Smooth muscle cell of the brain vasculature (primary cell): ENCODE measurements around the gene PKNOX2.

Experiments
- DNase-seq: peaks from one replicate; pipeline ENCODE4 v3.0.0-alpha.2; 2012; ENCODE audit warnings: low read depth, low spot score

Gene PKNOX2

GRCh38 chr11:125282596-125282914 lies 118.0 kb downstream of the PKNOX2 start:
- no peak for DNase-seq

DNA sequence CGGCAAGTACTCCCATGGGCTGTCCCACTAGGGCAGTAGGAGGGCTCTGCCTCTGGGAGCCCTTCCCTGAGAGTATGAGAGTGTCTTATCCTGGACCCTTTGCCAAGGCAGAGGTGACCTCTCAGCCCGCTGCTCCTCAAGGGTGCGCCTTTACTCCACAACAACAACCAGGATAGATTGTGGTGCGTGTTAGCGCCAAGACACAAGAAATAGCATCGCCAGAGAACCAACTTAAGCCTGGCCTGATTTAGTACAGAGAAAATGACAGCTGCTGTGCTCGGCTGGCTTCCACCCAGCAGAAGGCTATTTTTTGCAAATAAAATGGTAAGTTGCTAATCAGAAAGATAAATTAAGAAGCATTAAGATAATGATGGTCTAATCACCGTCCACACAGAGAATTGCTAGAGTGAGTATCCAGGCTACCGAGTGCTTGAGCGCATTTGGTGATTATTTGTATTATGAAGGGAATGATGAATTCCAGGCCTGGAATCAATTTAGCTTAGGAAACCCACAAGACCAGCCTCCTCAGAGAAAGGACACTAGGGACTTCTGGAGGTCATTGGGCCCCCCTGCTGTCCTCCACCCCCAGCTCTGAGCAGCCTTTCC lies 119.8 kb downstream of the PKNOX2 start:
- DNase-seq: no peak

DNA sequence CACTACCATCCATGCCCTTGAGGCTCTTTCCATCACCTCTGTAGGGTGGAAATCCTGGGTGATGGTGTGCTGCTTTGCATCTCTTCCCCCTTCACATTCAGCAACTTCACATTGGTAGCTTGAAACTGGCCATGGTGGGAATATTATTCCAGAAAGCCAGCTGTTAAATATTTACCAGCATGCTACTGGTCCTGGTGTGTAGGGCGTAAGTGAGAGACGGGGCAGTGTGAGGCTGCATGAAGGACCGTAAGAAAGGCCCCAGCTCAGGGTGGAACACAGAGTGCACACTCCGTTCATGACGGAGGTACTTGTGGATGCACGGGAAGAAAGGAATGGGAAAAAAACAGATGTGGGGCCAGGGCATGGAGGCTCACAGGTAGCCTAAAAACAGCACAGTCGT lies 121.3 kb downstream of the PKNOX2 start:
- DNase-seq: no peak

GRCh38 chr11:125286486-125286885 lies 121.9 kb downstream of the PKNOX2 start:
- no peak for DNase-seq

DNA sequence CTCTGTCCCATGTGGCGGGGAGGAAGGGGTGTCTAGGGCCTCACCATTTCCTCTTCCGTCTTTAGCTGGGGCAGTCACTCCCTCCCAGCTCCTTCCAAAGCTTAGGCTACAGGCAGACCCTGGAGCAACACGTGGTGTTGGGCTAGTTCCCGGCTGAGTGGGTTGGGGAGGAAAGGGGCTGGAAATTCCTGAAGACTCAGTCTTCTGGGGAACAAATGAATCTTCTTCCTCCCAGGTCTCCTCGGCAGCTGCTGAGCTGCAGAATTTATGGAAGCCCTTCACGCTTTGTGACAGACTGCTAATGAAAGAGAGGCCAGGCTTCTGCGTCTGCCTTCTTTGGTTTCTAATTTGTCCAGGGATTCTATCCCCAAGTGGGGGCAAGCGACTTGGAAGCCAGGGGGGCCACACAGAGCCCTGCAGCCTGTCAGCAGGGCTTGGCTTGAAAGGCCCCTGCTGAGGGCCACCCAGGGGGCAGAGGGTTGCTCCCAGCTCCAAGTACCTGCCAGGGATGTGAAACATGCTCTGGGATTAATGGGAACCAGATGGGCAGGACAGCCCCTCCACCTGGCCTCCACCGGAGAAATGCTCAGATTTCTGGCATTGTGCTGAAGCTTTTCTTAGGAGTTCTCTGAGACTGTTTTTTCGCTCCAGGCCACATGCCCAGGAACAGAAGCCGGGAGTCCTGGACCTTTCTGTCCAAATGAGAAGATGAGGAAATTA lies 123.1 kb downstream of the PKNOX2 start:
- no peak for DNase-seq

DNA sequence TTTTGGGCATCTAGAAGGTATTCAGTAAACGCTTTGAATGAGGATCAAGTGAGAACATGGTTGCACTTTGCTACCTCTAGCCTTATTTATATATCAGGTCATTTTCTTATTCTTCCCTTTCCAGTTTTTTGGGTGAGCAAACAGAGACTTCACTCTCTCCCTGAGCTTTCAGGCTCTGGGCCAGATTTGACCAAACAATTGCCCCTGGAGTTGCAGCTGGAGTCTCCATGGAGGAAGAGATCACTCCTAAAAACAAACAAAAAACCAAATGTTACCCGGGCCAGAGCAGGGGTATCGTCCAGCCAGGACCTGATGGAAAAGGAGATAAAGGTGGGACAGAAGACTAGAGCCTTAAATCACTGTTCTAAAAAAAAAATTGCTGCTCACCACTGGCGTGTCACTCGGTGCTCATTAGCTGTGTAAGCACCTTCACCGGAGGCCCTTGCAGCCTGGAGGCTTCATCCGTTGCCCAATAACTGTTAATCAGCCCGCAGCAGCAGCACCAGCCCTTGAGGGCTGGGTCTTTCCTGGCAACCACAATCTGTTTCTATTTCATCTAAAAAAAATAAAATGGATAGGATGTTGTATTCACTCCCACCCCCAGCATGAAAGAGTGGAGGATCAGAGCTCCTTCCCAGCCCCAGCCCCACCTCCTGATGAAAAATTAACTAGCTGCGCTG lies 125.0 kb downstream of the PKNOX2 start:
- no peak for DNase-seq

- DNase-seq: no peak
These were observed 125.7 kb downstream of the PKNOX2 start for GRCh38 chr11:125290263-125290662.

DNA sequence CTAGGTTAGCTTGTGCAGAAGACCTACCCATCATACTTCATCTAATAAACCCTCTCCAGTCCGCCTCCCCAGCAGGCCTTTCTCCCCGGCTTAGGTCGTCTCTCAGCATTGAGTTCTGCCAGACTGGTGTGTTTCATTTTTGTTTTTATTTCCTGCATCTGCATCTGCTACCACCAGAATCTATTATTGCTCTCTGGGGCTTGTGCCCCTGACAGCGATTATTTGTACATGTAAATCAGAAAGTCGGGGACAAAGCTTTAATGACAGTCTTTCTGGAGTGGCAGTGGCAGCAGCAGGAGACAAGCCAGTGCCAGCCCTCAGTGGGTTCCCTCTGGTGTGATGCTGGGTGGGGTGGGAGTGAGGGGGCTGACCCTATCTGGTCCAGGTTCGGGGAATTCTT lies 127.5 kb downstream of the PKNOX2 start:
- no peak for DNase-seq

- DNase-seq: no peak
These were observed 129.0 kb downstream of the PKNOX2 start for GRCh38 chr11:125293596-125293995.

DNA sequence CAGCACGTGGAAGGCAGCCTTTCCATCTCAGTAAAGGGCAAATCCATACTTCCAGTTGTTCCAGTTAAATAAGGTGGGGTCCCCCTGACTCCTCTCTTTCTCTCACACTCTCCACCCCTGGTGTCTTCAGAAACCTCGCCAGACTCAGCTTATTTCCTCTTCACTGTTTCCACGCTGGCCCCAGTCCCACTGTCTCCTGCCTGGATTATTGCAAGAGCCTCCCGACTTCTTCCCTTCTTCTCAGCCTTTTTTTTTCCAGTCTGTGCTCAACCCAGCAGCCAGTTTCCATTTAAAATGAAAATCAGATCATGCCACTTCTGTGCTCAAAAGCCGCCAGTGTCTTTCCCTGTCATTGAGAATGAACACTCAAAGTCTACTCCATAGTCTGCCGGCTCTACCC lies 131.4 kb downstream of the PKNOX2 start:
- no peak for DNase-seq

- DNase-seq: no peak
These were observed 132.9 kb downstream of the PKNOX2 start for GRCh38 chr11:125297346-125297915.

DNA sequence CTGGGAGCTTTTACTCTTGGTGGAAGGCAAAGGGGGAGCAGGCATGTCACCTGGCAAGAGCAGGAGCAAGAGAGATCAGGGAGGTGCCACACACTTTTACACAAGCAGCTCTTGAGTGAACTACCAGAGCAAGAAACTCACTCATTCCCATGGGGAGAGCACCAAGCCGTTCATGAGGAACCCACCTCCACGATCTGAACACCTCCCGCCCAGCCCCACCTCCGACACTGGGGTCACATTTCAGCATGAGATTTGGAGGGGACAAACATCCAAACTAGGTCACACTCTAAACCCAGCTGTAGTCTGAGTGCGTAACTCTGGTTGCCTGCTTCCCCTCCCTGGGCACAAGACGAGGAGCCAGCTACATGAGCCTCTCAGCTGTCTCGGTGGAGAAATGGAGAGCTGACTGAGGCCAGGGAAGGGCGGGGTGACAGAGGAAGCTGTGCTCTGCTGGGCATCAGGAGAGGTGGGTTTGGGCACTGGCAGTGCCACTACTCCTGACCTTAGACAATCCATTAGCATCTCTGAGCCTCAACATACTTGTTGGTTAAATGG lies 134.6 kb downstream of the PKNOX2 start:
- DNase-seq: no peak

DNA sequence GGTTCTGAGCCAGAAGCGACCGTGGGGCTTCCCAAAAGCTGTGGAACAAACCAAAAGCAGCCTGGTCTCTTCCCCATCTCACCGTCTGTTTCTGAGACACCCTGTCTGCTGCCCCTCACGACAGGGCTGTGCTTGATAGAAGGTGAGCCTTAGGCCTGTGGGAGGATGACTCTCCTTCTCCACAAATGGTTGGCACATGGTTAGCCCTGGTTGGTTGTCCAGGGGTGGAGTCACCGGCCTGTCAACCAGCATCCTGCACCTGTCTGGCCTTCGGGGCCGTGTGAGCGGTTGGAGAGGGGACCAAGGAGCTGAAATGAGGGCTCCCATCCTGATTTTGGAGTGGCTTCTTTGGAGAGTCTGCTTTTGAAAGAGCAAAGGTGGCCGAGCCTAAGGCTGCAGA lies 135.3 kb downstream of the PKNOX2 start:
- no peak for DNase-seq

DNA sequence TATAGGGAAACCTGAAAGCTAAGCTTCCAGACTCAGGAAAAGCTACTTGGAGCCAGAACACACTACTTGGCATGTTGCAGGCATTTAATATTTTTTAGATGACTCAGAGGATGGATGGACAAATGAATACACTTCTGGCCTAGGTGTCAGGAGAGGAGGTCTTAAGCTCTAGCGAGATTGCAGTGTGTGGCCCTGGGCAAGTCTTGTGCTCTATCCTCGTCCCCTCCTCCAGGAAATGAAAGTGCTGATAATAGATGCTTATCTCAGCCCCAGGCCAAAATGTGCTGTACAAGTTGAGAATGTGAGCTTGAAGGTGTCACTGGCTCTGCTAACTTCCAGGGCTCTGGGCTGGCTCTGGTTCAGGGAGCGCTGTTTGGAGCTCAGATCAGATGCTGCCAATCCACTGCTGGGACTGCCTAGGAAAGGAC lies 136.3 kb downstream of the PKNOX2 start:
- DNase-seq: no peak

DNA sequence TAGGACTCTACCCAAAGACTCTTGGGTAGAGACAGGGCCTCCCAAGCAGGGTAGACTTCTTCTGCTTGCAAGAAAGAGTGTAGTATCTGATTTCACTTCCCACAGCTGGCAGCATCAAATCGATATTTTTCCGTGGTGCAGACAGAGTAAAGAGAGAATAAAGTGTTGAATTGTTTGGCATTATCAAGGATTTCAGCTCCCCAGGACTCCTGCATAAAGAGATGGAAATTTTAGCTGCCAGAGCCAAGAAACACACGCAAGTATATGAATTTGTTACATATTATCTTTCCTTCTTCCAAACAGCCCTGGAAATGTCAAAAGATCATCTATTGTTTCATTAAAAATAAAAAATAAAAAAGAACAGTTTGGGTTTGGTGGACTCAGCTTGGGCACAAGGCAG lies 136.8 kb downstream of the PKNOX2 start:
- DNase-seq: no peak

- no peak for DNase-seq
These were observed 138.6 kb downstream of the PKNOX2 start for GRCh38 chr11:125303186-125303585.

GRCh38 chr11:125303694-125304093 lies 139.1 kb downstream of the PKNOX2 start:
- no peak for DNase-seq

DNA sequence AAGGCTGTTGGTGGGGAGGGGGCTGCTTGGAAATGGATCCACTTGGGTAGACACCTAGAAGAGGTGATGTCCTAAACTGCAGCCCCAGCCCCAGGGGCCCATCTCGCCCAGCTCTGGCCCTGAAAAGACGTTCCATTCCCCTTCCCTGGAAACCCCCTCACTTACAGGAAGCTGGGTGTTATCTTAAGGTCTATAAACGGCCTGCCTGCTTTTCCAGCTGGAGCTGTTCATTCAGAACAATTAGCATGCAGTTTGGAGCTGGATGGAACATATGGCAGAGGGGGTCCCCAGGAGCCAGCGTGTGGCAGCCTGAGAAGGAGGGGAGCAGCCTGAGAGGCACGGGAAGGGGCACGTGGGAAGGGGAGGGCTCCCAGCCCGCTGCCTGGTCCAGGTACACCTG lies 139.6 kb downstream of the PKNOX2 start:
- no peak for DNase-seq

GRCh38 chr11:125304876-125305275 lies 140.3 kb downstream of the PKNOX2 start:
- no peak for DNase-seq

- no peak for DNase-seq
These were observed 140.8 kb downstream of the PKNOX2 start for GRCh38 chr11:125305345-125305744.

- no peak for DNase-seq
These were observed 141.9 kb downstream of the PKNOX2 start for GRCh38 chr11:125306476-125306875.

DNA sequence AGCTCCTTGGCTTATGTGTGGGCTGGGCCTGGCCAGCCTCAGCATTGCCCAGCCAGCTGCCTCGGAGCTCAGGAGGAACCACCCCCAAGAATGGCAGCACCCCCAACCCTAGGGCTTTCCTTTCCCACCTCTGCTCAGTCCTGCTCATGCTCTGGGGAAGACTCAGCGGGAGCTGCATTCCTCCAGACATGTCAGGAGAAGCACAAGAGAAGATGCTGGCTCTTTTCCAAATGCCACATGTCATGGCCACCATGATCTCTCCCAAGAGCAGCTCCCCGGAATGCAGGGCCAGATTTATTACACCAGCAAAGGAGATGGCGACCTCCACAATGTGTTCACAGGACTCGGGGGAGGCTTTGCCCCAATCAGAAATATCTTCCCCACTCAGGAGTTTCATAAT lies 143.7 kb downstream of the PKNOX2 start:
- no peak for DNase-seq

DNA sequence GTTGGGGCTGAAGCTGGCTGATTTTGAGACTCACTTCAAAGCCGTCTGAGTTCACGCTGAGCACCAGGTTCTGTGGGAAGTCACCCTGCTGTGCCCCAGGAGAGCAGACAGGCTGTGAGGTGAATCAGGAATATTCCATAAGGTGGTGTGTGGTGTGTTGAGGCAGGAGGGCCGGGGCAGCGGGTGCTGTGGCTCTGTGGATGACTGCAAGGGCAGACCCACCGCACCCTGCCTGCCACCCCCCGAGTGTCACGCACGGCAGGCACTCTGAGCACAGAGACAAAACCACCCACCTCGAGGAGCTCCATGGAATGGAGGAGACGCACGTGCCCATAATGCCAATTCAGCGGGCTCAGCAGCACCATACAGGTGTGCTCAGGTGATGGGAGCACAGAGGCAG lies 147.8 kb downstream of the PKNOX2 start:
- no peak for DNase-seq
